ENCODE data around the gene FURIN. TPM values are rescaled to one million over a fixed set of nuclear protein-coding genes. Genes with fewer than 3 reads are reported as not detected.
"Not testable (repeated sequence)": the region's sequence is repeated elsewhere in the genome, so short reads cannot be mapped to it uniquely, and the experiment has no call there.

Gene FURIN
- total and polyA plus RNA-seq, 5 donors from 2014 or later = 2.9 to 62.5 (median 8.1) TPM

GRCh38 chr15:90826206-90826885 is 42.0 kb upstream of the FURIN start:
- H3K27me3 ChIP-seq (ENCODE audit: control insufficient read depth, insufficient read depth, low read length); H3K4me3 ChIP-seq (ENCODE audit: low read depth, low read length); H3K36me3 Mint-ChIP-seq; H3K9me3 Mint-ChIP-seq; H3K9me3 ChIP-seq (ENCODE audit: control insufficient read depth in 2 of 2, low read length in 2 of 2); H3K27ac ChIP-seq (ENCODE audit: insufficient read depth, low read length, poor library complexity, severe bottlenecking); DNase-seq; ATAC-seq (ENCODE audit: low read depth in 2 of 2); H3K4me3 Mint-ChIP-seq; H3K4me1 ChIP-seq (ENCODE audit: control insufficient read depth, insufficient read depth, low read length, poor library complexity, severe bottlenecking); H3K36me3 ChIP-seq (ENCODE audit: control insufficient read depth, insufficient read depth, low read length): not testable (repeated sequence)
- Mint-ChIP-seq H3K27ac (peak overlapping the region in 1 of 3 donors; percentile 57), H3K4me1 (peaks cover 5 to 16% (median 12%) of the 10 kb centered on the region in 4 donors), H3K27me3 (peaks cover 13% of the 10 kb centered on the region)

GRCh38 chr15:90826886-90827435 is 41.4 kb upstream of the FURIN start:
- Mint-ChIP-seq H3K27me3 (peaks cover 7% of the 10 kb centered on the region), H3K4me1 (peaks cover 5 to 16% (median 12%) of the 10 kb centered on the region in 4 donors), H3K36me3 (no peaks in the 10 kb centered on the region), H3K4me3 (no peak overlapping the region), H3K9me3 (peaks cover 0 to 3% (median 0%) of the 10 kb centered on the region in 7 donors), H3K27ac (no peak overlapping the region)
- ATAC-seq (ENCODE audit: low read depth in 2 of 2) (no peak), DNase-seq (no peak)
- Histone ChIP-seq H3K4me3 (ENCODE audit: low read depth, low read length) (no peak overlapping the region), H3K4me1 (ENCODE audit: control insufficient read depth, insufficient read depth, low read length, poor library complexity, severe bottlenecking) (peaks cover 6% of the 10 kb centered on the region), H3K9me3 (ENCODE audit: control insufficient read depth in 2 of 2, low read length in 2 of 2) (no peaks in the 10 kb centered on the region), H3K27me3 (ENCODE audit: control insufficient read depth, insufficient read depth, low read length) (no peaks in the 10 kb centered on the region), H3K27ac (ENCODE audit: insufficient read depth, low read length, poor library complexity, severe bottlenecking) (no peak overlapping the region), H3K36me3 (ENCODE audit: control insufficient read depth, insufficient read depth, low read length) (no peaks in the 10 kb centered on the region)

GRCh38 chr15:90828111-90828510 is 40.3 kb upstream of the FURIN start:
- Mint-ChIP-seq H3K36me3 (no peaks in the 10 kb centered on the region), H3K9me3 (peaks cover 0 to 3% (median 0%) of the 10 kb centered on the region in 7 donors), H3K27me3 (peaks cover 6% of the 10 kb centered on the region), H3K4me1 (peaks cover 5 to 16% (median 12%) of the 10 kb centered on the region in 4 donors), H3K27ac (no peak overlapping the region), H3K4me3 (no peak overlapping the region)
- Histone ChIP-seq H3K36me3 (ENCODE audit: control insufficient read depth, insufficient read depth, low read length) (no peaks in the 10 kb centered on the region), H3K4me1 (ENCODE audit: control insufficient read depth, insufficient read depth, low read length, poor library complexity, severe bottlenecking) (peaks cover 6% of the 10 kb centered on the region), H3K4me3 (ENCODE audit: low read depth, low read length) (no peak overlapping the region), H3K27me3 (ENCODE audit: control insufficient read depth, insufficient read depth, low read length) (no peaks in the 10 kb centered on the region), H3K9me3 (ENCODE audit: control insufficient read depth in 2 of 2, low read length in 2 of 2) (no peaks in the 10 kb centered on the region), H3K27ac (ENCODE audit: insufficient read depth, low read length, poor library complexity, severe bottlenecking) (no peak overlapping the region)
- no peak for DNase-seq
- no peak for ATAC-seq (ENCODE audit: low read depth in 2 of 2)

- peaks cover 0 to 3% (median 0%) of the 10 kb centered on the region in 7 donors for H3K9me3 Mint-ChIP-seq
- Histone ChIP-seq H3K27me3 (ENCODE audit: control insufficient read depth, insufficient read depth, low read length) (no peaks in the 10 kb centered on the region), H3K36me3 (ENCODE audit: control insufficient read depth, insufficient read depth, low read length) (no peaks in the 10 kb centered on the region), H3K27ac (ENCODE audit: insufficient read depth, low read length, poor library complexity, severe bottlenecking) (no peak overlapping the region), H3K4me1 (ENCODE audit: control insufficient read depth, insufficient read depth, low read length, poor library complexity, severe bottlenecking) (peaks cover 6% of the 10 kb centered on the region), H3K9me3 (ENCODE audit: control insufficient read depth in 2 of 2, low read length in 2 of 2) (no peaks in the 10 kb centered on the region), H3K4me3 (ENCODE audit: low read depth, low read length) (no peak overlapping the region)
- peaks cover 5 to 16% (median 12%) of the 10 kb centered on the region in 4 donors for H3K4me1 Mint-ChIP-seq
- peak overlapping the region in 1 of 4 donors; percentile 35 for H3K4me3 Mint-ChIP-seq
- peaks cover 6% of the 10 kb centered on the region for H3K27me3 Mint-ChIP-seq
- DNase-seq (no peak), ATAC-seq (ENCODE audit: low read depth in 2 of 2) (no peak)
- no peak overlapping the region for H3K27ac Mint-ChIP-seq
- no peaks in the 10 kb centered on the region for H3K36me3 Mint-ChIP-seq
These were observed 39.3 kb upstream of the FURIN start for GRCh38 chr15:90829126-90829525.

GRCh38 chr15:90829942-90830440 is 38.4 kb upstream of the FURIN start:
- Histone ChIP-seq H3K27me3 (ENCODE audit: control insufficient read depth, insufficient read depth, low read length) (no peaks in the 10 kb centered on the region), H3K36me3 (ENCODE audit: control insufficient read depth, insufficient read depth, low read length) (no peaks in the 10 kb centered on the region), H3K4me1 (ENCODE audit: control insufficient read depth, insufficient read depth, low read length, poor library complexity, severe bottlenecking) (peaks cover 6% of the 10 kb centered on the region), H3K4me3 (ENCODE audit: low read depth, low read length) (no peak overlapping the region), H3K27ac (ENCODE audit: insufficient read depth, low read length, poor library complexity, severe bottlenecking) (no peak overlapping the region), H3K9me3 (ENCODE audit: control insufficient read depth in 2 of 2, low read length in 2 of 2) (no peaks in the 10 kb centered on the region)
- peaks cover 5 to 16% (median 12%) of the 10 kb centered on the region in 4 donors for H3K4me1 Mint-ChIP-seq
- no peaks in the 10 kb centered on the region for H3K27me3 Mint-ChIP-seq
- peak overlapping the region in 2 of 4 donors; percentile 33 to 60 for H3K4me3 Mint-ChIP-seq
- H3K36me3 Mint-ChIP-seq = no peaks in the 10 kb centered on the region
- peaks cover 0 to 3% (median 0%) of the 10 kb centered on the region in 7 donors for H3K9me3 Mint-ChIP-seq
- peak overlapping the region in 1 of 3 donors; percentile 79 for H3K27ac Mint-ChIP-seq
- peak in 1 of 3 donors; percentile 76 for DNase-seq
- peak; percentile 55 to 58 for ATAC-seq (ENCODE audit: low read depth in 2 of 2)

- DNase-seq = no peak
- no peak overlapping the region for H3K4me3 Mint-ChIP-seq
- no peaks in the 10 kb centered on the region for H3K36me3 ChIP-seq (ENCODE audit: control insufficient read depth, insufficient read depth, low read length)
- H3K27ac ChIP-seq (ENCODE audit: insufficient read depth, low read length, poor library complexity, severe bottlenecking) = no peak overlapping the region
- no peaks in the 10 kb centered on the region for H3K27me3 ChIP-seq (ENCODE audit: control insufficient read depth, insufficient read depth, low read length)
- peaks cover 0 to 1% (median 0%) of the 10 kb centered on the region in 7 donors for H3K9me3 Mint-ChIP-seq
- no peak overlapping the region for H3K27ac Mint-ChIP-seq
- no peak overlapping the region for H3K4me3 ChIP-seq (ENCODE audit: low read depth, low read length)
- no peaks in the 10 kb centered on the region for H3K36me3 Mint-ChIP-seq
- no peaks in the 10 kb centered on the region for H3K9me3 ChIP-seq (ENCODE audit: control insufficient read depth in 2 of 2, low read length in 2 of 2)
- H3K4me1 ChIP-seq (ENCODE audit: control insufficient read depth, insufficient read depth, low read length, poor library complexity, severe bottlenecking) = peaks cover 27% of the 10 kb centered on the region
- H3K27me3 Mint-ChIP-seq = no peaks in the 10 kb centered on the region
- ATAC-seq (ENCODE audit: low read depth in 2 of 2) = no peak
- peaks cover 11 to 37% (median 19%) of the 10 kb centered on the region in 4 donors for H3K4me1 Mint-ChIP-seq
These were observed 33.8 kb upstream of the FURIN start for GRCh38 chr15:90834626-90835025.

- no peak for ATAC-seq (ENCODE audit: low read depth in 2 of 2)
- no peak overlapping the region for H3K4me3 Mint-ChIP-seq
- no peaks in the 10 kb centered on the region for H3K27me3 ChIP-seq (ENCODE audit: control insufficient read depth, insufficient read depth, low read length)
- peaks cover 21% of the 10 kb centered on the region for H3K4me1 ChIP-seq (ENCODE audit: control insufficient read depth, insufficient read depth, low read length, poor library complexity, severe bottlenecking)
- no peaks in the 10 kb centered on the region for H3K9me3 ChIP-seq (ENCODE audit: control insufficient read depth in 2 of 2, low read length in 2 of 2)
- H3K36me3 Mint-ChIP-seq = no peaks in the 10 kb centered on the region
- no peaks in the 10 kb centered on the region for H3K9me3 Mint-ChIP-seq
- no peak overlapping the region for H3K4me3 ChIP-seq (ENCODE audit: low read depth, low read length)
- H3K36me3 ChIP-seq (ENCODE audit: control insufficient read depth, insufficient read depth, low read length) = no peaks in the 10 kb centered on the region
- H3K27me3 Mint-ChIP-seq = no peaks in the 10 kb centered on the region
- DNase-seq = no peak
- H3K4me1 Mint-ChIP-seq = peaks cover 0 to 30% (median 13%) of the 10 kb centered on the region in 4 donors
- peak overlapping the region in 1 of 3 donors; percentile 86 for H3K27ac Mint-ChIP-seq
- no peak overlapping the region for H3K27ac ChIP-seq (ENCODE audit: insufficient read depth, low read length, poor library complexity, severe bottlenecking)
These were observed 32.0 kb upstream of the FURIN start for GRCh38 chr15:90836296-90836871.
